K562 (cell line): ENCODE measurements around the gene C1orf167. TPM values are rescaled to one million over a fixed set of nuclear protein-coding genes. Genes with fewer than 3 reads are reported as not detected.
A peak's percentile ranks its signal among the peaks of the same experiment; 100 is the strongest.

ENCODE experiments used
- ARID3A ChIP-seq: IDR thresholded peaks from 2 replicates; pipeline ENCODE4 v1.6.1; 2012; ENCODE audit warnings: low read depth, low read length, improper control_type of control experiment, borderline replicate concordance
- BRD4 ChIP-seq: fragments of 200-600 bp; sonication (generic); IDR thresholded peaks from 2 replicates; pipeline ENCODE4 v1.6.1; 2017; ENCODE audit warnings: inconsistent platforms
- BRD9 ChIP-seq: fragments of 450-650 bp; IDR thresholded peaks from 2 replicates; pipeline ENCODE4 v1.6.1; 2018; ENCODE audit warnings: low read depth; ENCODE audit not compliant: partially characterized antibody
- CTCFL ChIP-seq: IDR thresholded peaks from 2 replicates; pipeline ENCODE4 v1.6.1; 2011; ENCODE audit warnings: borderline replicate concordance, low read depth, mild to moderate bottlenecking, moderate library complexity, low read length; ENCODE audit not compliant: insufficient read depth, poor library complexity, severe bottlenecking
- MBD2 ChIP-seq: sonication (generic); IDR thresholded peaks from 2 replicates; pipeline ENCODE4 v1.6.1; 2016; ENCODE audit warnings: low read depth, borderline replicate concordance
- NR2C1 ChIP-seq, 2 experiments: fragments of 450-650 bp; IDR thresholded peaks; 2 replicates each; pipeline ENCODE4 v1.6.1; 2017; ENCODE audit warnings: mild to moderate bottlenecking in 2 of 2, antibody characterized with exemption in 1 of 2, inconsistent platforms in 1 of 2, missing compliant biosample characterization in 1 of 2, missing genetic modification characterization in 1 of 2
- PHF8 ChIP-seq: fragments of 200-600 bp; sonication (generic); IDR thresholded peaks from 2 replicates; pipeline ENCODE4 v1.6.1; 2012; ENCODE audit warnings: mixed run types, mild to moderate bottlenecking, inconsistent platforms, low read length, moderate library complexity, borderline replicate concordance
- POLR2AphosphoS5 ChIP-seq: IDR thresholded peaks from 2 replicates; pipeline ENCODE4 v1.6.1; 2011; ENCODE audit warnings: mild to moderate bottlenecking, low read depth, low read length, moderate library complexity; ENCODE audit not compliant: control insufficient read depth, insufficient read depth
- RFX5 ChIP-seq: IDR thresholded peaks from 2 replicates; pipeline ENCODE4 v1.6.1; 2011; ENCODE audit warnings: low read depth, mild to moderate bottlenecking, improper control_type of control experiment, low read length
- STAT5A ChIP-seq: IDR thresholded peaks from 2 replicates; pipeline ENCODE4 v1.6.1; 2012; ENCODE audit warnings: low read length, inconsistent platforms, borderline replicate concordance
- TBP ChIP-seq: optimal IDR thresholded peaks from 2 replicates; pipeline ENCODE3; 2011; ENCODE audit warnings: low read depth, low read length, improper control_type of control experiment
- TGIF2 ChIP-seq: sonication (generic); formaldehyde crosslinking; IDR thresholded peaks from 2 replicates; pipeline ENCODE4 v1.8.1; 2022; ENCODE audit warnings: mild to moderate bottlenecking, missing genetic modification reagents, moderate library complexity
- ZFP30 ChIP-seq: fragments of 250-450 bp; sonication (Bioruptor Pico); IDR thresholded peaks from 2 replicates; pipeline ENCODE4 v1.8.0; 2022; ENCODE audit warnings: moderate library complexity, mild to moderate bottlenecking, inconsistent platforms, borderline replicate concordance
- ZKSCAN1 ChIP-seq: fragments of 150-350 bp; IDR thresholded peaks from 2 replicates; pipeline ENCODE4 v1.6.1; 2016; ENCODE audit warnings: low read depth, low read length
- ZKSCAN8 ChIP-seq: fragments of 200-800 bp; sonication (Bioruptor generic); IDR thresholded peaks from 2 replicates; pipeline ENCODE4 v1.6.1; 2016; ENCODE audit warnings: missing genetic modification characterization, missing compliant biosample characterization
- ZNF124 ChIP-seq: sonication (generic); formaldehyde crosslinking; IDR thresholded peaks from 2 replicates; pipeline ENCODE4 v1.8.1; 2022; ENCODE audit warnings: missing genetic modification reagents
- ZNF280B ChIP-seq: fragments of 250-450 bp; sonication (Bioruptor Pico); IDR thresholded peaks from 2 replicates; pipeline ENCODE4 v1.5.1; 2021; ENCODE audit warnings: mild to moderate bottlenecking
- ZNF512 ChIP-seq: IDR thresholded peaks from 2 replicates; pipeline ENCODE4 v1.6.1; 2016; ENCODE audit warnings: missing genetic modification characterization, missing compliant biosample characterization
- ZNF707 ChIP-seq: fragments of 250-450 bp; sonication (Bioruptor Pico); conservative IDR thresholded peaks from 2 replicates; pipeline ENCODE4 v1.8.0; 2022; ENCODE audit warnings: inconsistent platforms, mild to moderate bottlenecking, moderate library complexity
- polyA plus RNA-seq, 8 experiments: library from polyadenylated mRNA; depleted of rRNA in 4 of 8; stranded (reverse) in 5 of 8; unstranded in 3 of 8; fragments of >200 nt; fragmentation: Nextera tagmentation in 2 of 8; fragmentation: Illumina TruSeq in 1 of 8; extraction: Ambion mirVana in 2 of 8; extraction: Trizol in 1 of 8; gene quantifications; 2 replicates each; pipeline versions ENCODE4 v1.2.1 to v1.2.3, GENCODE V29; 2011 to 2014; ENCODE audit warnings: inconsistent platforms in 1 of 8, missing spikeins in 1 of 8
- total RNA-seq, 7 experiments: library from RNA; depleted of rRNA in 6 of 7; stranded (reverse); fragments of >200 nt in 6 of 7; fragmentation: Illumina TruSeq in 2 of 7; extraction: Trizol in 2 of 7; gene quantifications; 2 replicates each; pipeline versions ENCODE4 v1.2.1 to v1.2.3, GENCODE V29; 2011 to 2021; ENCODE audit warnings: low replicate concordance in 1 of 7

C1orf167 gene
- total and polyA plus RNA-seq, 9 of the 15 experiments (the other 6 are each of a cell fraction or from before 2014, with no cell fraction given), result 0.22 to 0.86 (median 0.31) TPM; not detected in 2

- peak; percentile 83; the same call in 1 of the 2 replicates for TF ChIP-seq BRD4
- no peak for TF ChIP-seq ZKSCAN8 (CRISPR knock-in tag)
- no peak for TF ChIP-seq ZNF512 (tag)
- TF ChIP-seq MBD2, result peak; percentile 47; the same call in 1 of the 2 replicates
- TF ChIP-seq TBP, result peak; percentile 89
- no peak for TF ChIP-seq STAT5A
- TF ChIP-seq ZNF280B (CRISPR knock-in tag), result no peak
- peak; percentile 46; the same call in 1 of the 2 replicates for TF ChIP-seq PHF8
- peak; percentile 25; the same call in 1 of the 2 replicates for TF ChIP-seq ZKSCAN1
- TF ChIP-seq ARID3A, result no peak
- TF ChIP-seq BRD9, result peak; percentile 69
- TF ChIP-seq ZFP30 (CRISPR knock-in tag), result no peak
- no peak for TF ChIP-seq RFX5
- TF ChIP-seq CTCFL, result no peak
- TF ChIP-seq ZNF707 (CRISPR knock-in tag), result 0 out of 2 replicates have a peak, but pooled peaks have one; percentile 20
- TF ChIP-seq NR2C1 (IDR thresholded peaks at IDR 0.05), result no peak
- peak; percentile 66 for TF ChIP-seq NR2C1 (tag; IDR thresholded peaks at IDR 0.05)
- TF ChIP-seq TGIF2 (CRISPR knock-in tag), result no peak
- TF ChIP-seq ZNF124 (CRISPR knock-in tag), result no peak
- TF ChIP-seq POLR2AphosphoS5, result peak; percentile 70
Observed at GRCh38 chr1:11796036-11796828, 34.2 kb downstream of the C1orf167 start (continued).
